ENCODE results near the gene TEKTIP1.
A peak's percentile ranks its signal among the peaks of the same experiment; 100 is the strongest.

TEKTIP1 gene

GRCh38 chr19:3533563-3534216 lies 5.3 kb upstream of the TEKTIP1 start:
- H3K27ac ChIP-seq (replicated peaks; ENCODE audit: low read length) = no peak overlapping the region
- no CpG with 5 or more reads among the region's 12 CpGs for WGBS, 2 donors (ENCODE audit: extremely low coverage in 2 of 2, insufficient read length in 2 of 2, insufficient replicate concordance in 1 of 2)
- H3K36me3 ChIP-seq (replicated peaks in 1 of 2; ENCODE audit: control insufficient read depth in 2 of 2, insufficient read depth in 2 of 2, low read length in 2 of 2) = peaks cover 49 to 81% of the 10 kb centered on the region in 2 donors
- no peak overlapping the region for H4K91ac ChIP-seq (ENCODE audit: low read depth, low read length, poor library complexity)
- H3K4me3 ChIP-seq (ENCODE audit: low read length in 2 of 2) = no peak overlapping the region
- H3K79me1 ChIP-seq (ENCODE audit: low read depth, low read length) = peaks cover 3% of the 10 kb centered on the region
- no peak overlapping the region for H3K14ac ChIP-seq (ENCODE audit: low read length)
- H2AFZ ChIP-seq (ENCODE audit: low read length) = no peak overlapping the region
- no peak overlapping the region for H3K9ac ChIP-seq (ENCODE audit: low read depth, low read length, poor library complexity)
- no peak overlapping the region for H3K18ac ChIP-seq (ENCODE audit: low read length)
- no peak for DNase-seq (ENCODE audit: low spot score)
- H4K8ac ChIP-seq (ENCODE audit: low read depth, low read length) = no peak overlapping the region
- no peak overlapping the region for H3K23ac ChIP-seq (ENCODE audit: low read depth, low read length, poor library complexity)
- H3K9me3 ChIP-seq (replicated peaks in 1 of 2; ENCODE audit: control insufficient read depth in 2 of 2, insufficient read depth in 1 of 2, low read depth in 1 of 2, low read length in 2 of 2) = no peaks in the 10 kb centered on the region
- no peak overlapping the region for H2BK120ac ChIP-seq (ENCODE audit: low read depth, low read length)
- no peak overlapping the region for H3K4ac ChIP-seq (ENCODE audit: low read length)
- H2AK5ac ChIP-seq (ENCODE audit: low read depth, low read length) = no peak overlapping the region
- H3K27me3 ChIP-seq (ENCODE audit: control insufficient read depth in 3 of 3, insufficient read depth in 3 of 3, low read depth in 1 of 3, low read length in 3 of 3) = no peaks in the 10 kb centered on the region
- H3K4me1 ChIP-seq (ENCODE audit: control insufficient read depth in 2 of 2, insufficient read depth in 1 of 2, low read depth in 1 of 2, low read length in 2 of 2) = peaks cover under 1% of the 10 kb centered on the region in 2 donors
- H2BK15ac ChIP-seq (ENCODE audit: low read length) = no peak overlapping the region
- no peak overlapping the region for H2BK12ac ChIP-seq (ENCODE audit: low read length)
- H3K4me2 ChIP-seq (ENCODE audit: insufficient read depth, low read length, poor library complexity, severe bottlenecking) = no peak overlapping the region
- no peak overlapping the region for H2BK5ac ChIP-seq (ENCODE audit: low read length)

- H2BK12ac ChIP-seq (ENCODE audit: low read length) = no peak overlapping the region
- WGBS, 2 donors (ENCODE audit: extremely low coverage in 2 of 2, insufficient read length in 2 of 2, insufficient replicate concordance in 1 of 2) = no CpG with 5 or more reads among the region's 38 CpGs
- H3K9ac ChIP-seq (ENCODE audit: low read depth, low read length, poor library complexity) = no peak overlapping the region
- no peak overlapping the region for H4K8ac ChIP-seq (ENCODE audit: low read depth, low read length)
- no peak overlapping the region for H2BK120ac ChIP-seq (ENCODE audit: low read depth, low read length)
- peak overlapping the region; percentile 39 for H2BK5ac ChIP-seq (ENCODE audit: low read length)
- no peak overlapping the region for H2AK5ac ChIP-seq (ENCODE audit: low read depth, low read length)
- no peak overlapping the region for H2BK15ac ChIP-seq (ENCODE audit: low read length)
- peak overlapping the region; percentile 80 for H3K23ac ChIP-seq (ENCODE audit: low read depth, low read length, poor library complexity)
- no peak for DNase-seq (ENCODE audit: low spot score)
- H3K18ac ChIP-seq (ENCODE audit: low read length) = no peak overlapping the region
- H3K4me2 ChIP-seq (ENCODE audit: insufficient read depth, low read length, poor library complexity, severe bottlenecking) = no peak overlapping the region
- H2AFZ ChIP-seq (ENCODE audit: low read length) = no peak overlapping the region
- H3K36me3 ChIP-seq (replicated peaks in 1 of 2; ENCODE audit: control insufficient read depth in 2 of 2, insufficient read depth in 2 of 2, low read length in 2 of 2) = peaks cover 51 to 82% of the 10 kb centered on the region in 2 donors
- no peak overlapping the region for H3K4ac ChIP-seq (ENCODE audit: low read length)
- no peak overlapping the region for H3K4me3 ChIP-seq (ENCODE audit: low read length in 2 of 2)
- H3K27ac ChIP-seq (replicated peaks; ENCODE audit: low read length) = no peak overlapping the region
- H3K27me3 ChIP-seq (ENCODE audit: control insufficient read depth in 3 of 3, insufficient read depth in 3 of 3, low read depth in 1 of 3, low read length in 3 of 3) = no peaks in the 10 kb centered on the region
- no peak overlapping the region for H3K14ac ChIP-seq (ENCODE audit: low read length)
- H3K4me1 ChIP-seq (ENCODE audit: control insufficient read depth in 2 of 2, insufficient read depth in 1 of 2, low read depth in 1 of 2, low read length in 2 of 2) = peaks cover 6 to 8% of the 10 kb centered on the region in 2 donors
- H3K9me3 ChIP-seq (replicated peaks in 1 of 2; ENCODE audit: control insufficient read depth in 2 of 2, insufficient read depth in 1 of 2, low read depth in 1 of 2, low read length in 2 of 2) = no peaks in the 10 kb centered on the region
- H4K91ac ChIP-seq (ENCODE audit: low read depth, low read length, poor library complexity) = no peak overlapping the region
- peaks cover 4% of the 10 kb centered on the region for H3K79me1 ChIP-seq (ENCODE audit: low read depth, low read length)
These were observed 4.4 kb upstream of the TEKTIP1 start for GRCh38 chr19:3534375-3535234.

GRCh38 chr19:3535235-3535535 lies 3.8 kb upstream of the TEKTIP1 start:
- no peak overlapping the region for H3K4ac ChIP-seq (ENCODE audit: low read length)
- H3K4me2 ChIP-seq (ENCODE audit: insufficient read depth, low read length, poor library complexity, severe bottlenecking) = no peak overlapping the region
- no peaks in the 10 kb centered on the region for H3K27me3 ChIP-seq (ENCODE audit: control insufficient read depth in 3 of 3, insufficient read depth in 3 of 3, low read depth in 1 of 3, low read length in 3 of 3)
- H2AFZ ChIP-seq (ENCODE audit: low read length) = no peak overlapping the region
- peaks cover 51 to 88% of the 10 kb centered on the region in 2 donors for H3K36me3 ChIP-seq (replicated peaks in 1 of 2; ENCODE audit: control insufficient read depth in 2 of 2, insufficient read depth in 2 of 2, low read length in 2 of 2)
- H2BK15ac ChIP-seq (ENCODE audit: low read length) = no peak overlapping the region
- H3K18ac ChIP-seq (ENCODE audit: low read length) = no peak overlapping the region
- no peak overlapping the region for H2BK12ac ChIP-seq (ENCODE audit: low read length)
- H4K8ac ChIP-seq (ENCODE audit: low read depth, low read length) = peak overlapping the region; percentile 82
- no peak overlapping the region for H3K27ac ChIP-seq (replicated peaks; ENCODE audit: low read length)
- no peak overlapping the region for H3K14ac ChIP-seq (ENCODE audit: low read length)
- peak overlapping the region; percentile 21 for H3K9ac ChIP-seq (ENCODE audit: low read depth, low read length, poor library complexity)
- no peak for DNase-seq (ENCODE audit: low spot score)
- no peak overlapping the region for H2BK120ac ChIP-seq (ENCODE audit: low read depth, low read length)
- peak overlapping the region; percentile 39 for H2BK5ac ChIP-seq (ENCODE audit: low read length)
- peaks cover 6 to 8% of the 10 kb centered on the region in 2 donors for H3K4me1 ChIP-seq (ENCODE audit: control insufficient read depth in 2 of 2, insufficient read depth in 1 of 2, low read depth in 1 of 2, low read length in 2 of 2)
- H3K9me3 ChIP-seq (replicated peaks in 1 of 2; ENCODE audit: control insufficient read depth in 2 of 2, insufficient read depth in 1 of 2, low read depth in 1 of 2, low read length in 2 of 2) = no peaks in the 10 kb centered on the region
- no peak overlapping the region for H2AK5ac ChIP-seq (ENCODE audit: low read depth, low read length)
- no peak overlapping the region for H3K4me3 ChIP-seq (ENCODE audit: low read length in 2 of 2)
- no CpG with 5 or more reads among the region's 9 CpGs for WGBS, 2 donors (ENCODE audit: extremely low coverage in 2 of 2, insufficient read length in 2 of 2, insufficient replicate concordance in 1 of 2)
- H3K79me1 ChIP-seq (ENCODE audit: low read depth, low read length) = peaks cover 4% of the 10 kb centered on the region
- peak overlapping the region; percentile 80 for H3K23ac ChIP-seq (ENCODE audit: low read depth, low read length, poor library complexity)
- H4K91ac ChIP-seq (ENCODE audit: low read depth, low read length, poor library complexity) = no peak overlapping the region

GRCh38 chr19:3535563-3535965 lies 3.4 kb upstream of the TEKTIP1 start:
- peak overlapping the region; percentile 80 for H3K23ac ChIP-seq (ENCODE audit: low read depth, low read length, poor library complexity)
- H3K36me3 ChIP-seq (replicated peaks in 1 of 2; ENCODE audit: control insufficient read depth in 2 of 2, insufficient read depth in 2 of 2, low read length in 2 of 2) = peaks cover 50 to 85% of the 10 kb centered on the region in 2 donors
- H2BK5ac ChIP-seq (ENCODE audit: low read length) = peak overlapping the region; percentile 39
- H3K27me3 ChIP-seq (ENCODE audit: control insufficient read depth in 3 of 3, insufficient read depth in 3 of 3, low read depth in 1 of 3, low read length in 3 of 3) = no peaks in the 10 kb centered on the region
- H2BK12ac ChIP-seq (ENCODE audit: low read length) = no peak overlapping the region
- H3K4ac ChIP-seq (ENCODE audit: low read length) = no peak overlapping the region
- H2AK5ac ChIP-seq (ENCODE audit: low read depth, low read length) = no peak overlapping the region
- H2BK120ac ChIP-seq (ENCODE audit: low read depth, low read length) = no peak overlapping the region
- H3K79me1 ChIP-seq (ENCODE audit: low read depth, low read length) = peaks cover 4% of the 10 kb centered on the region
- H4K91ac ChIP-seq (ENCODE audit: low read depth, low read length, poor library complexity) = no peak overlapping the region
- peaks cover 6 to 8% of the 10 kb centered on the region in 2 donors for H3K4me1 ChIP-seq (ENCODE audit: control insufficient read depth in 2 of 2, insufficient read depth in 1 of 2, low read depth in 1 of 2, low read length in 2 of 2)
- peak overlapping the region; percentile 82 for H4K8ac ChIP-seq (ENCODE audit: low read depth, low read length)
- H3K4me2 ChIP-seq (ENCODE audit: insufficient read depth, low read length, poor library complexity, severe bottlenecking) = no peak overlapping the region
- H3K9ac ChIP-seq (ENCODE audit: low read depth, low read length, poor library complexity) = peak overlapping the region; percentile 77
- no peak overlapping the region for H3K27ac ChIP-seq (replicated peaks; ENCODE audit: low read length)
- no CpG with 5 or more reads among the region's 14 CpGs for WGBS, 2 donors (ENCODE audit: extremely low coverage in 2 of 2, insufficient read length in 2 of 2, insufficient replicate concordance in 1 of 2)
- no peak overlapping the region for H2AFZ ChIP-seq (ENCODE audit: low read length)
- no peak overlapping the region for H3K4me3 ChIP-seq (ENCODE audit: low read length in 2 of 2)
- DNase-seq (ENCODE audit: low spot score) = no peak
- H3K9me3 ChIP-seq (replicated peaks in 1 of 2; ENCODE audit: control insufficient read depth in 2 of 2, insufficient read depth in 1 of 2, low read depth in 1 of 2, low read length in 2 of 2) = no peaks in the 10 kb centered on the region
- H3K14ac ChIP-seq (ENCODE audit: low read length) = no peak overlapping the region
- no peak overlapping the region for H2BK15ac ChIP-seq (ENCODE audit: low read length)
- H3K18ac ChIP-seq (ENCODE audit: low read length) = peak overlapping the region; percentile 57

All from neuronal stem cell (in vitro differentiated cells).